Measurements from ENCODE around the gene CHCHD6. TPM values are rescaled to one million over a fixed set of nuclear protein-coding genes. Genes with fewer than 3 reads are reported as not detected.
A peak's percentile ranks its signal among the peaks of the same experiment; 100 is the strongest.

CHCHD6 gene
- total and polyA plus RNA-seq, 12 donors, result 5.2 to 27.0 (median 10.2) TPM

- H3K27me3 ChIP-seq, result peaks cover 0 to 51% (median 23%) of the 10 kb centered on the region in 7 donors
- peaks cover 12 to 53% (median 40%) of the 10 kb centered on the region in 9 donors for H3K4me1 ChIP-seq
- 87 to 90% methylated on average over 6 of the region's 6 CpGs for WGBS, 2 donors
- peak overlapping the region in 2 of 10 donors; percentile 35 to 77 for H3K27ac ChIP-seq
- TF ChIP-seq CTCF (IDR thresholded peaks at IDR 0.05), result no peak
- ATAC-seq (no peak), DNase-seq (no peak)
- H3K4me3 ChIP-seq, result no peak overlapping the region
- no peaks in the 10 kb centered on the region for H3K9me3 ChIP-seq
- no peaks in the 10 kb centered on the region for H3K36me3 ChIP-seq
- intact Hi-C loops (cut with DNase I), result no loop called here
Observed at GRCh38 chr3:126927846-126928245, 223.8 kb downstream of the CHCHD6 start.

- 69 to 81% methylated on average over 3 of the region's 3 CpGs for WGBS, 2 donors
- Histone ChIP-seq H3K27ac (no peak overlapping the region), H3K4me1 (peaks cover 13 to 54% (median 46%) of the 10 kb centered on the region in 9 donors), H3K27me3 (peaks cover 0 to 40% (median 16%) of the 10 kb centered on the region in 7 donors), H3K9me3 (no peaks in the 10 kb centered on the region), H3K4me3 (no peak overlapping the region), H3K36me3 (no peaks in the 10 kb centered on the region)
- TF ChIP-seq CTCF (IDR thresholded peaks at IDR 0.05), result no peak
- intact Hi-C loops (cut with DNase I), result no loop called here
- ATAC-seq (no peak), DNase-seq (no peak)
Observed at GRCh38 chr3:126928921-126929474, 225.0 kb downstream of the CHCHD6 start.

GRCh38 chr3:126930936-126931600 lies 227.0 kb downstream of the CHCHD6 start:
- H3K4me1 ChIP-seq, result peaks cover 11 to 43% (median 32%) of the 10 kb centered on the region in 9 donors
- no peak overlapping the region for H3K27ac ChIP-seq
- DNase-seq (no peak), ATAC-seq (no peak)
- intact Hi-C loops (cut with DNase I), result no loop called here
- no peak for TF ChIP-seq CTCF (IDR thresholded peaks at IDR 0.05)
- no peak overlapping the region for H3K4me3 ChIP-seq
- H3K27me3 ChIP-seq, result peaks cover 0 to 40% (median 14%) of the 10 kb centered on the region in 7 donors
- H3K36me3 ChIP-seq, result no peaks in the 10 kb centered on the region
- H3K9me3 ChIP-seq, result no peaks in the 10 kb centered on the region
- 95% methylated on average over 15 of the region's 15 CpGs for WGBS, 2 donors

GRCh38 chr3:126931806-126932187 lies 227.8 kb downstream of the CHCHD6 start:
- Histone ChIP-seq H3K36me3 (no peaks in the 10 kb centered on the region), H3K4me1 (peaks cover 10 to 39% (median 25%) of the 10 kb centered on the region in 9 donors), H3K27ac (peak overlapping the region in 1 of 10 donors; percentile 27), H3K9me3 (no peaks in the 10 kb centered on the region), H3K27me3 (peaks cover 0 to 36% (median 14%) of the 10 kb centered on the region in 7 donors), H3K4me3 (no peak overlapping the region)
- TF ChIP-seq CTCF (IDR thresholded peaks at IDR 0.05), result no peak
- DNase-seq (no peak), ATAC-seq (no peak)
- 77 to 84% methylated on average over 9 of the region's 9 CpGs for WGBS, 2 donors
- intact Hi-C loops (cut with DNase I), result no loop called here

Data from heart right ventricle (tissue), 16 donors.